Right renal cortex interstitium (tissue), 3 donors: ENCODE data around the gene HOXC6. TPM values are rescaled to one million over a fixed set of nuclear protein-coding genes. Genes with fewer than 3 reads are reported as not detected.

Experiments
- DNase-seq, 3 donors: peaks; one replicate each; pipeline ENCODE4 v3.0.0-alpha.2; 2013; ENCODE audit warnings: low read depth in 3 of 3, low spot score in 2 of 3
- polyA plus RNA-seq, 3 donors: library from polyadenylated mRNA; unstranded; fragments of 120-200 nt; gene quantifications; one replicate each; pipeline ENCODE4 v1.2.1, GENCODE V29; 2013; ENCODE audit not compliant: insufficient read length in 3 of 3

HOXC6 gene
- polyA plus RNA-seq, 3 donors = 21.8 to 29.3 (median 23.3) TPM

DNA sequence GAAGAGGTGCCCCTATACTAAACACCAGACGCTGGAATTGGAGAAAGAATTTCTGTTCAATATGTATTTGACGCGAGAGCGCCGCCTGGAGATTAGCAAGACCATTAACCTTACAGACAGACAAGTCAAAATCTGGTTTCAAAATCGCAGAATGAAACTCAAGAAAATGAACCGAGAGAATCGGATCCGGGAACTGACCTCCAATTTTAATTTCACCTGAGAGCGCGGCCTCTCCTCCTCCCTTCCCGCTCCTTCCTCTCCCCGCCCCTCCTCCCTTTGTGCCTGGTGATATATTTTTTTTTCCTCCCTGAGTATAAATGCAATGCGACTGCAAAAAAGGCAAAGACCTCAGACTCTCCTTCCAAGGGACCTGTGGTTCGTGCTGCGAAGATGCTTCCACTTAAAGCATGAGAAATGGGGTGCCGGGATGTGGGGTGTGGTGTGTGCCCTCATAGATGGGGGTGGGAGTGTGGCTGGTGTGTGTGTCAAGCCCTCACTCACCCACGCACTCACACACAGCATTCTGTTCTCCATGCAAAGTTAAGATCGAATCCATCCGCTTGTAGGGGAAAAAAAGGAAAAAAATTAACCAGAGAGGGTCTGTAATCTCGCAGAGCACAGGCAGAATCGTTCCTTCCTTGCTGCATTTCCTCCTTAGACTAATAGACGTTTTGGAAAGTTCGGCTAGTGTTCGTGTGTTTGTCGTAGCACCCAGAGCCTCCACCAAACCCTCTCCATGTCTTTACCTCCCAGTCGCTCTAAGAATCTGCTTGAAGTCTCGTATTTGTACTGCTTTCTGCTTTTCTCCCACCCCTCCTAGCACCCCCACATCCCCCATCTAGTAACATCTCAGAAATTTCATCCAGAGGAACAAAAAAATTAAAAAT lies 38.8 kb upstream of the HOXC6 start:
- DNase-seq = no peak

DNA sequence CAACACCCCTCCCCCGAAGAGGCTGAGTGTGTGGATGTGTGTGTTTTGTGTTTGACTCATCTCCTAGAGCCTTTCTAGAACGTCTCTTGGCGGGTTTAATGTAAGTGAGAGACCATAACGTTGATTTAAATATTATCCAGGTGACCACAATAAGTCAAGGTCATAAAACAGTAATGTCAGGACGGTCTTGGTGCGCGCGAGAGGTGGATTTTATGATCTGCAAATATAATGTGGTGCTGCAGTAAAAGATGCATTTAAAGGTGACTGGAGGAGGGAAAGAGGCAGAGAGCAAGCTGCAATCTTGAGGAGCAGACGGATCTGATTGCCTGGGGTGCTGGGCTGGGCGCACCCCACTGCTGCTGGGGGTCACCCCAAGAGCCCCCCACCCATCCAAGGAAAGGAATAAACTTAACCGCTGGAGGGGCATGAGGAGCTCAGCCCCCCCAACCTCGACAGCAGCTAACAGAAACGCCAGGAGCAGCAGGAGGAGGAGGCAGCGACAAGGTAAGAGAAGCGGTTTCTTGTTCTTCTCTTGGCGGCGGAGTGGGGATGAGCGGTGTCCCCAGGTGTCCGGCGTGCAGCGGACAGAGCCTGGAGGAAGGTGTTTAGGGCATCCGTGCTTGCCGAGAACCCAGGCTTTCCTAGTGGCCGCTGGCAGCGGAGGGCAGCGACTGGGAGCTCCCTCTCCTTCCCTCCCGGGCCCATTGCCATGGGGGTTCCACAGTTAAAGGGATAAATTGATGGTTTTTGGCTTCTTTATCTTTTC lies 37.7 kb upstream of the HOXC6 start:
- no peak for DNase-seq

DNA sequence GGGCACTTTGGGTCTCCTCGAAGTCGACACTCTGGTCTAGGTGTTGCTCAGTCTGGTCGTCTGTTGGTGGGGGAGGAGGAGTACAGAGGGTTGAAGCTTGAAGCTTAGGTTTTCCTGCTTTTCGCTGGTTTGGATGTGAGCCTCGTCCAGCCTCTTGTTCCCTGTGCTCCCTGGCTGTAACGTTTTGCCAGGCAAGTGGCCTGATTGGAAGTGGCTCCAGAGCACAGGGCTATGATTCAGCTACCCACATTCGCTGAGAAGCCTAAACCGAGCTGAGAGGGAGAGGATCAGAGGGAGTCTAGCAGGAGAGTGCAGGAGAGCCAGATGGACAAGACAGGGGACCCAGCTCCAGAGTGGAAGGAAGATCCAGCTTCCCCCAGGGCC lies 37.2 kb upstream of the HOXC6 start:
- no peak for DNase-seq

DNA sequence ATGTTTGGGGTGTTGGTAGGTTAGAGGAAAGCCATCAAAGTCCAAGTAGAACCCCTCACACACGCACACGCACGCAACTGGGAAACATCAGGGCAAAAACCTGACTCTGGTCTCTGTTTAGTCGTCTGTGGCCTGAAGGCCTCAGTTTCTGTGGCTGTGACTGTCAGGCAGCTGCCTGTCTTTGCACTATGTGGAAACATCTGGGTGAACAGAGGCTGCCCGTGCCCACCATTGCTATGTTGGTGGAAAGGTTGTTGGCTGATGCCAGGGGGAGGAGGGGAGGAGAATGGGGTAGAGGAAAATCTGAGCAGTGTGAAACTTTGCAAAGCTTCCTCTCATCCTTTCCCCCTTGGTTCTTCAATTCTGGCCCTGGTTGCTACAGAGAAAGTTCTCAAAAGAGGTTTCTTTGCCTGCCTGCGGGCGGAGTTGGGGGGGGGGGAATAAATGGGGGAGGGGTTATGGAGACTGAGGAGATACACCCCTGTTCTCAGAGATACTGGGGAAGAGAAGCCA lies 35.8 kb upstream of the HOXC6 start:
- no peak for DNase-seq

DNA sequence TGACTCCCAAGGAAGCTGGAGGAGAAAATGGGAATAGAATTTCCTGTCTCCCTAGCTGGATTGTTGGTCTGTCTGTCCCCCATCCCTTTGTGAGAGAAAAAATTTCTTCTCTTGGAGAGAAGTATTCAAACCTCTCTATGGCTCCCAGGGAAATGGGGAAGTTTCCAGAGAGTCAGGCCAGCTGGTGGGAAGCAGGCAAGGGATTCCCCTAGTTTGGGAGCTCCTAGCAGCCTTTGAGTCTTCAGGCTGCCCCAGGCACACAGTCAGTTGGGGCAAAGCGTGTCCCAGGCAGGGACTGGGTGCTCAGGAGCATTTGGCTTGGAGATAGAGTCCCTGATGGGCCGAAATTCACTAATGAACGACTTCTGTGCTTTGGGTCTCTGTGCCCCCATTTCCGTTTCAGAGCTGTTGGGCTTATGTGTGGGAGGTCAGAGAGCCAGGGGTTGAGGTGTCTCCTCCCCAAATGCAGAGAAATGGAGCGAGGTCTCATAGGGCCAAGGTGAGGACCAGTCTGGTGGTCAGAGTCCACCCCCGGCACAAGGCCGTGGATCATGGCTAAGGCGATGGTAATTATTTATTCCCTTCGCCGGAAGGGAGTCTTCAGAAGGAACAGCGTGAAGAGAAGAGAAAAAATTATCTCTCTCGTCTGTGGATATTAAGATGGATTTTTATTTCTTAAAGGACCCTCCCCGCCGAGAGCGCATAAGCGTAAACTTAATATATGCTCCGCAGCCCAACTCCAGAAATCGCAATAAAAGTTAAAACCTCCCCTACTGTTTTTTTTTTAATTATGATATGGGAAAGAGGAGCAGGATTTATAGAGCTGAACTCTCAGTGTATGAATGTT lies 34.9 kb upstream of the HOXC6 start:
- DNase-seq = no peak

DNA sequence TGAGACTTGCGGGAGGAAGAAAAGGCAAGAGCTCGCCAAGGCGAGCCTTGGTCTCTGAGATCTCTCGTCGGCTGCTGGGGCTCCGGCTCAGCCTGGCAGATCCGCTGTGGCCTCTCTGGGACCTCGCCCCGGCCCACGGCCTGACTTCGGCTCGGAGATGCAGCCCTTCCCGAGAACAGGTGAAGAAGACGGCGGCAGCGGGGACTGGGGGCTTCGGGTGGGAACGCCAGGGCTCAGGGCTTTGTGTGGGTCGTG lies 34.3 kb upstream of the HOXC6 start:
- DNase-seq = no peak

DNA sequence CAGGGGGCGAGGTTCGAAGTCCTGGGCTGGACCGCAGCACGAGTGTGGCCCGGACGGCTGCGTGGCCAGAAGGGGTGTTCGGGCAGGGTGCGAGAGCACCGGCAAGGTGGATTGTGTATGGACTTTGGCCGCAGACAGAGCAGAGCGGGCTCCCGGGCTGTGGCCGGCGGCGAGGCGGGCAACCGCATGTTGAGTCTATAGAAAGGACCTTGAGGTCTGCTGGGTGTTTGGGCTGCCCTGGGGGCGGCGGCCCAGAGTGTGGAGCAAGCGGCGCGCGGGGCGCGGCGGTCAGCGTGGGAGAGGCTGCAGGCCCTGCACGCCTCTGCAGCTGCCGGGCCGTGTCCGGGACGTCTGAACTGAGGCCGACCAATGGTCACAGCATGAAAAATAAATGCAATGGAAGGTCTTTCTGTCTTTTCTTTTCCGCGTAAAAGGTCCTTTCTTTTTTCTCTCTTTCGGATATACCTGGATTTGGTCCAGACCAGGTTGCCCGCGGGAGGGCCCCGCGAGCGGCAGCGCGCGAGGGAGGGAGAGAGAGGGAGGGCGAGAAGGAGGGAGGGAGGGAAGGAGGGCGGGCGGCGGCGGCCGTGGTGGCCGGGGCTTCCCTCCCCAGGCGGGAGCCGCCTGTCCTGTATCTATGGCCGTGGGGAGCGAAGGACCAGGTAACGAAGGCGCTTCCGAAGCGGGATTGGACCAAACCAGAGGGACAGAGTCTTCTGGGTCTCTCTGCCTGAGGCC lies 33.8 kb upstream of the HOXC6 start:
- DNase-seq = no peak

DNA sequence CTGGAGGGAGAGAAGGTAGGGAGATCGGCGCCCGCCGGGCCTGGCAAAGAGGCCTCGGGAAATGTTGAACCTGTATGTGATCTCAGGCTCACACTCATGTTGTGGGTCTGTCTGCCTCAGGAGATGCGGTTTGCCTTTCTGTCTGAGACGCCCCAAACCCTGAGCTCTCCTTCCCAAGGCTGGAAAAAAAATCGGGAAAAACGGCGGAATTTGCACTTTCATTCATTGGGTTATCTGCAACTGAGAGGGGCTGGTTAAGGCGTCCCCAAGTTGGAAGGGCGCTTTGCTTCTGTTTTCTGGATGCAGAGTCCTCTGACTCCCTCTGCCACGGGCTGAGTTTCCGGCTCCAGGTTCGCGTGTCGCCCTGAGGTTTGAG lies 33.2 kb upstream of the HOXC6 start:
- no peak for DNase-seq

DNA sequence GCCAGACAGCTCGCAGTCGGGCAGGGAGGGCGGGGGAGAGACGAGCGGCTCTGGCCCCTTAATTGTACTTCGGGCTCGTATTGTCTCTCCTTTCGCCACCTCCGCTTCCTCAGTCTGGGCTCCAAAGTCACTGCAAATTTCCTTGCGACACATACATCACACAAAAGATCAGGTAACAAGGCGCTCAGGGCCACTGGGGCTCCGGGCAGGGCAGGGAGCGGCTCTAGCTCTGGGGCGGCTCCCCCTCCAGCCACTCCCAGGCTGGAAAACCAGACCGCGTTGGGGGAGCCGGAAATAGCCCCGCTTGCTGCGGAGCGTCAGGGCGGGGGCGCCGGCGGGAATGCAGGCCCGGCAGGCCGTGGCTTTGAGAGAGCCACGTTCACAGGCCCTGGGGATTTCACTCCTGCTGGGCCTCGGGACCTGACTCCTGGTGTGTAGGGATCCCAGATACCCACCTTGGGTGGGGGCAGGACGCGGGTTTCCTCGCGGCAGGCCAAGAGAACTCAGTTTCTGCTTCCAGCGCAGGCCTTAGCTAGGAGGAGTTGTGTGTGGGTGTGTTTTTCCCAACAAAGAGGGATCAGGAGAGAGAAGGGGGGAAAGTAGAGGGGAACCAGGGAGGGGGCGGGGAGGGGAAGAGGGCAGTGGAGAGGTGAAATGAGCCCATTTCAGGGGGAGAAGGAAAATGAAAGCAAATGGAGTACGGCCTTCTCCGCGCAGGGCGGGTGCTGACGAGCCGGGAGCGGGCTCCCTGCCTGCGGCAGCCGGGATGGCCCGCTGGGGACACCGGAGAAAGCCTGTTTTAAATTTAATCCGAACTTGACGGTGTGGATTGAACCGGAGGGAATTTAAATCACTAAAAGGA lies 32.6 kb upstream of the HOXC6 start:
- DNase-seq = no peak

DNA sequence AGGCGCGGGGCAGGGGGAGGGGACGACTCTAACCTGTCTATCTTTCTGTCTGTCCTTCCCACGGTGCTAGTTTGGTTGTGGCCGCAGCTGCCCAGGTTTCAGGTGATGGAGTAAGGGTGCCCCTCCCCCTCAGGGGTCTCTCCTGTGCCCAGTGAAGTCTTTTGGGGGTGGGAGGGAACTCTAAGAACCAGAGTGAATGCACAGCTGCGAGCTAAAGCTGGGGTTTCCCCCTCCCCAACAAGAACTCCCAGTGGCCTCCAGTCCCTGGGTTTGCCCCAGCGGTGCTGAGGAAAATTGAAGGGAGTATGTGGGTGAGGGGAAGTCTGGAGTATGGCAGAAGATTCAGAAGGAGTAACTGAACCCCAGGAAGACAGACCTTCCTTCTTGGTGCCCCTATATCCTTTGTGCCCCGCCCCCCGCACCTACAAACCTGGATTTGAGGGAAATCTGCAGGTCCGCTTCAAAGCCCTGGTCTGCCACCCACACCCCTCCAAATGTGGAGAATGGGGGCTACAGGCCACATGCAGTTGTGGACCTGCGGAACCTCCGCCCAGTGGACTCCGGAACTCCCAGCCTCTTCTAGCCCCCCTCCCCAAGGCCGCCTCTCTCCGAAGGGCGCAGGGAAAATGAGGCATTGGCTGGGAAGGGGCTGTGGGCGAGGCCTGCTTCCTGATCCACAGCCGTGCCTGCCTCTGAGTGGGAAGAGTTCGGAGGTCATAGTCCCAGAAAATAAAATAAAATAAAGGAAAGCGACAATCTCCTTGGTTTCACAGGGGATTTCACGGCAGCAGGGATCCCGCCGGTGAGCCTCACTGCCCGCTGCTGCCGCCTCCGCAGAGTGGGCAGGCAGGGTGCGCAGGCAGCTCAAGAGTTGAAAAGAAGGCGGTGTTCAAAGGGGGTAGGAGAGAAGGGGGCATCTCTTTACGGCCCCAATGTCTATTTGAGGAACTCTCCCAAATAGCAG lies 31.7 kb upstream of the HOXC6 start:
- no peak for DNase-seq

DNA sequence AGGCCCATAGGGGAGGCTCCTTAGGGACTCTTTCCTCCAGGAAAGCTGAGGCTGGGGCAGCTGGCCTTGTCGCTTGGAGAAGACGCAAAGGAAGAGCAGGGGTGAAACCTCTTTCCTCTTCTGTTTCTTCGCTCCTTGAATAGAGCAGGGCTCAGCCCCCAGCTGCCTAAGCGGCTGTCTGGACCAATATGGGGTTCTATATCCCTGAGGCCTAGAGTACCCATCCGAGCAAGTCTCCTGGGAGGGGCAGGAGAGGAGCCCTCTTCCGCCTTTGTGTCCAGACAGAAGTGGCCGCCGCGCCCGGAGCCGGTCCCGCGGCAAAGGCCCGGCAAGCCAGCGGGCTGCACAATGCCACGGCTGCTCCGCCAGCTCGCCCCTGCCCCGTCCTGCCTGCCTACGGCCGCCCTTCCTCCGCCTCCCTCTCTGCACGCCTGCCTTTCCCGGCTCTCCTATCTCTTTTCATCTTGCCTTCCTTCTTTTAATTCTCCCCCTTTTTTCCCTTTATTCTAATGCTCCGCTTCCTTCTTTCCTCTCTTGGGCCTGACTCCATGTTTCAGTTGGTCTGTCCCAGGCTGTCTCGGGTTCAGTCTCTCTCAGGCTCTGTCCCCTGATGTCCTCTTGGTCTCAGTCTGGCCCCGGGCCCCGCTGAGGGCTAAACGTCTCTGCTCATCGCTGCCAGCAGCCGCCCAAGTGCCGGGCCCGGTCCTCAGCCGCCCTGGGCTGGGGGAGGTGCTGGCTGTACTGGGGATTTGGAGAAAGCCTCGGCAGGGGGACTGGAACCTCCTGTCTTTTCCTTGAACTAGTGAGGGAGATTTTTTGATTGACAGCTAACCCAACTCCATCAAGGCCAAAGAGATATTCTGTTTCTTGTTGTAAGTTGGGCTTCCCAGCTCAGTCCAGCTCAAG lies 30.8 kb upstream of the HOXC6 start:
- no peak for DNase-seq

DNA sequence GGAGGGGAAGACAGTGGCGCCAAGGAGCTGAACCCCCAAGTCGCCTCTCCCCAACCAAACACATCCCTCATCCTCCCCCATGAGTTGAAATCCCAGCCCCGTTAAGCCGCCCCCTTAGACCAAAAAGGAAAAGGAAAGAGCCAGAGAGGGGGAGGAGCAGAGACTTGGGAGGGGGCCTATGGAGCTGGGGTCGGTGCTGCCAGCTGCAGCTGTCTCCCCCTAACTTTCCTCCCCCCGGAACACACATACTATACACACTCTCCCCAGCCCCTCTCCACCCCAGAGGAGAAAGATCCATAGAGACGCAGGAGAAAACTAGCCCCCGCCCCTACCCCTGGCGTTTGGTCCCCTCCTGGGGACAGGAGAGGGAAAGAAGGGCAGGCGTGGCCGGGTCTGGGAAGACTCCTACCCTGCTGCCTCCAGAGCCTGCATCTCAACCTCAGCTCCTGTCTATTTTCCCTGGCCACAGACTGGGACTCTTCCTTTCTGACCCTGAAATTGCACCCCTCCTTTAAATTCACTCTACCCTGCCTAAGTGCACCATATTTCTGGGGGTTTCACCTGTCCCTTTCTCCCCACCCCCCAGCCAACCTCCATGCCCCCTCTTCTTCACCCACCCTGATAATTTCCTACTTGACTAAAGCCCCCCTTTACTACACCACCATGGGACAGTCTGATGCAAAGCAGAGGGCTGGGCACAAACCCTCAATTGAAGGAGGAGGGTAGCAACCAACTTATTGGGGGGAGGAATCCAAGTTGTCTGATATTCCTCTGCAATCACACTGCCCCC lies 29.9 kb upstream of the HOXC6 start:
- no peak for DNase-seq

DNA sequence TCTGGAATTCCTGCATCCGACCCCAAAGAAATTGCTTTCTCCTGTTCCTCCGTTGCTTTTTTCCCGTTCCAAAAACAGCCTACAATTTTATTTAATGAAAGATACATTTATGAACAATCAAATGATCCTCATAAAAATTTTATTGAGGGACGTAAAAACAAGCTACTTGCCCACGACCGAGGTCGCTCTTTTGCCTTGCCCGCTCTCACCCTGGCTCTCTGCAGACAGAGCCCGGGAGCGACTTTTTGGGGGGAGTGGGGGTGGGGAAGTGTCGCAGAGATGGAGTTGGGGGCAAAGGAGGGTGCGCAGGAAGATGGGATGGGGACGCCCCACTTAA lies 29.4 kb upstream of the HOXC6 start:
- DNase-seq = no peak

DNA sequence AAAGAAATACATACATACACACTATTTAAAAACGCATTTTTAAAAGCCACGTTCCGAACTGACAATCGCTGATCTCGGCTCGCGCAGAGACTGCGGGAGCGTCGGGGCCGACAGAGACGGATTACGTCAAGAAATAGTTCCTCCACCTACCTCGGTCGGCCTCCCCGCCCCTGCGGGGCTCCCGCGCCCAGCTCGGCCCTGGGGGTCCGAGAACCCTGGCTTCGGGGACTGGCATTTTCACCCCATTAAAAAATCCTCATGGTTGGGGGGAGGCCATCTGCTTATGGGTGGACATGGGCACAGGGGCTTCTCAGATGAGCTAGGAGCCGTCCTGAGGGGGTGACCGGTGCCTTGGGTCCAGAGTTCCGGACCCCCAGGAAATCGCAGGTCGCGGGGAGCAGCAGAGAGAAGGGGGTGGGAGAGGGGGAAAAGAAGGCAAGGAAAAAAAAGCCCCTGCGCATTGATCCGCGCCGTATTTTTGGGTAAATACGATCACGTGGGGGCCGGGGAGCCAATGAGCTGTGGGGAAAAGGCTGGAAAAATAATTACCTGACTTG lies 28.6 kb upstream of the HOXC6 start:
- no peak for DNase-seq

DNA sequence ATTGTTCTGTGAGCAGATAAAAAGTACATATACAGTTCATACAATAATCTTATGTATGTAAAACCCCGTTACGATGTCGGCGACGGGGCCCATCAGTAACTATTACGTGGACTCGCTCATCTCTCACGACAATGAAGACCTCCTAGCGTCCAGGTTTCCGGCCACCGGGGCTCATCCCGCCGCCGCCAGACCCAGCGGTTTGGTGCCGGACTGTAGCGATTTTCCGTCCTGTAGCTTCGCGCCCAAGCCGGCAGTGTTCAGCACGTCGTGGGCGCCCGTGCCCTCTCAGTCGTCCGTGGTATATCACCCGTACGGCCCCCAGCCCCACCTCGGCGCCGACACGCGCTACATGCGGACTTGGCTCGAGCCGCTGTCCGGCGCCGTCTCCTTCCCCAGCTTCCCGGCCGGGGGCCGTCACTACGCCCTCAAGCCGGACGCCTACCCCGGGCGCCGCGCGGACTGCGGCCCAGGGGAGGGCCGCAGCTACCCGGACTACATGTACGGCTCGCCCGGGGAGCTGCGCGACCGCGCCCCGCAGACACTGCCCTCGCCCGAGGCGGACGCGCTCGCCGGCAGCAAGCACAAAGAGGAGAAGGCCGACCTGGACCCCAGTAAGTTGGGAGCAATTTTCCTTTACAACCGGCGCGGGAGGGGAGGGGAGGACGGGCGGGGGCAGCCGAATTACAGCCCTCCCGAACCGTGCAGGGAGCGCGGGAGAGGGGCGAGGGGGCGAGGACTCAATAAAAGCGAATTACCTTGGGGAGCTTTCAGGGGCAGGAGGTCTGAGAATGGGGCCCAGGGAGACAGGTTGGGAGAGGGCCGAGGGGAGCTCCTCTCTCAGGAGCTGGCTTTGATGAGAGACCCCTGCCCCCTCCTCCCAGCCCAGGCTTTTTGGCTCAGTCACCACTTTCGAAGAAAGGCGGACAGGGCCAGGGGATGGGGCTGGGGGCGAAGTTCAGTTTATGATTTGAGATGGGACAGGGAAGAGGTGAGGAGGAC lies 27.8 kb upstream of the HOXC6 start, which contains the start of gene HOXC9:
TSS of gene HOXC9 (plus strand) at position 46 of the 999 bp plus-strand sequence. CDS start at position 74, 28 bp downstream.
- DNase-seq = no peak
